ACHN (cell line): ENCODE data around the gene ACSS1.
A peak's percentile ranks its signal among the peaks of the same experiment; 100 is the strongest.

Experiments
- DNase-seq: peaks from one replicate; pipeline ENCODE4 v3.0.0-alpha.2; 2015
- in situ Hi-C: cut with HindIII; loops from 2 replicates; pipeline ENCODE4 v1.10.0; 2017; ENCODE audit warnings: low sequenced_read_pairs, low pct_ligation_motif_present, low pct_unique_long_range_greater_than_20kb

The ACSS1 gene

DNA sequence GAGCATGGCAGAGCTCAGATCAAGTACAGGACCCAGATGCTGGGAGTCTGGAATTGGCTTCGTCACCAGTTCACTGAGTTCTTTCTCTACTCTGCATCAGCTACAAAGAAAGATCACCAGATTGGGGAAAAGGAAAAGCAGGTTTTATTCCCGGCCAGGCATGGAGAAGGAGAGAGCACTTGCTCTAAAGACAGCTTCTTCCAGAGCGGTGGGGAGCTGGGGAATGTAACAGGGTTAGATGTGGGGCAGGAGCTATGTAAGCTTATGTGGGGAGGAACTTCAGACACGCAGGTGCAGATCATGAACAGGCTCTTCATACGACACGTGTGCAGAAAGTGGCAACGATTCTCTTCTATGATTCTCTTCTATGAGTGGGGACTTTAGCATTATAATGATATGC is 4.9 kb upstream of the ACSS1 start:
- DNase-seq = no peak
- in situ Hi-C loops = no loop called here

DNA sequence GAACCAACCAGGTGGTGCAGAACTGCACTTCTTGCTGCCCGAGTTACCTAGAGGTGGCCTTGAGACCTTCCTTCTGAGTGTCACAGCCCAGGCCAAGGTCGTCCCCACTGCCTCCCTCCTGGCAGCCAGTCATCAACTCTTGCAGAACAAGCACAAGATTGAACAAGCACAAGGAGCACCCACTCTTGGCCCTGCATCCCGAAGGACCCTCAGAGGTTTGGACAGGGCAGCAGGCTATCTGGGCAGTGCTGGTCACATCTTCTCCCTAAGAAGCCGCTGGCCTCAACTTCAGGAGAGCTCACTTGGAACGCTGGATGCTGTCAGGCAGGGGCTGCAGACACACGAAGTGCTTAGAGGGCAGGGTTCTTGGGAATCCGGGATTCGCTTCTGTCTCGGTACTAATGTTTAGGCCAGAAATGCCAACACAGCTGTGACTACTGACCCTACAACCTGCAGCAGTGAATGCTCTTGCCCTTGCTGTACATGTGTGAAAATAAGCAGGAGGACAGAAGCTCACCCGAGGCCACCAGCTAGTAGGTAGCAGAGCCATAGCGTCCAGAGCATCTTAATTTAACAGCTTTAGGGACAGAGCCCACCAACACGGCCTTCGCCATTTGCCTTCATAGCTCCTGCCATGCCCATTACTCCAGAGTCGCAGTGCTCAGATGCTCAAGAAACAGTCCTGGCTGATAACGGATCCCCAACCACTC is 4.0 kb upstream of the ACSS1 start:
- in situ Hi-C loops = no loop called here
- no peak for DNase-seq

DNA sequence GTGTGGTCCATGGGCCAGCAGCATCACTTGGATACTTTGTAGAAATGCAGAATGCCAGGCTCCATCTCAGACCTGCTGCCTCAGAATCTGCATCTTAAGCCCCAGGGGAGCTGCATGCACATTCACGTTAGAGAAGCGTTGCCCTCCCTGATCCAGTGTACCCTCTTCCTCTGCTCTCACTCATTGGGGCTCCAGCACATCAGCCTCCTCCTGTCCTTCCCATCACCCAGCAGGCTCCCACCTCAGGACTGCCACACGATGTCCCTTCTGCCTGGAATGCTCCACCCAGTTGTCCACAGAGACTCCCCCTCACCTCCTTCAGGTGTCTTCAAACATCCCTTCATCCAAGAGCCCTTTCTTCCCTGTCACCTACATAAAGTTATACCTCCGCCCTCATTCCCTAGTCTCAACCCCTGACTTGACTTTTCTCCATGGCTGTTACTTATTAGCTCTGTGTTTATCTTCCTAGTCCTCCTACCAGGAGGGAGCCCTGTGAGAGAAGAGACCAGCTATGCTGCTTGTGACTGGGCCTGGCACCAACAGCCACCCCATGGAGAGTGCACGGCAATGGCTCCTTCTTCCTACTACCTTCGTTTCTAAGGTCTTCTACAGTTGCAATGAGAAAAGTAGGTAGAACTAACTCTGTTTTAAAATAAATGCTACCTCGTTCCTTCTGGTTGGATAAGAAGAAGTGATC is 3.3 kb upstream of the ACSS1 start:
- DNase-seq = no peak
- in situ Hi-C loops = no loop called here

- in situ Hi-C loops = no loop called here
- DNase-seq = no peak
These were observed 2.0 kb upstream of the ACSS1 start for GRCh38 chr20:25059866-25060465.

GRCh38 chr20:25058847-25059810 is 1.2 kb upstream of the ACSS1 start:
- no peak for DNase-seq

GRCh38 chr20:25057234-25058050 is 497 bp downstream of the ACSS1 start:
- peak; percentile 28 for DNase-seq
- in situ Hi-C loops = no loop called here

More at GRCh38 chr20:25058847-25059810, 1.2 kb upstream of the ACSS1 start:
- in situ Hi-C loops = no loop called here

DNA sequence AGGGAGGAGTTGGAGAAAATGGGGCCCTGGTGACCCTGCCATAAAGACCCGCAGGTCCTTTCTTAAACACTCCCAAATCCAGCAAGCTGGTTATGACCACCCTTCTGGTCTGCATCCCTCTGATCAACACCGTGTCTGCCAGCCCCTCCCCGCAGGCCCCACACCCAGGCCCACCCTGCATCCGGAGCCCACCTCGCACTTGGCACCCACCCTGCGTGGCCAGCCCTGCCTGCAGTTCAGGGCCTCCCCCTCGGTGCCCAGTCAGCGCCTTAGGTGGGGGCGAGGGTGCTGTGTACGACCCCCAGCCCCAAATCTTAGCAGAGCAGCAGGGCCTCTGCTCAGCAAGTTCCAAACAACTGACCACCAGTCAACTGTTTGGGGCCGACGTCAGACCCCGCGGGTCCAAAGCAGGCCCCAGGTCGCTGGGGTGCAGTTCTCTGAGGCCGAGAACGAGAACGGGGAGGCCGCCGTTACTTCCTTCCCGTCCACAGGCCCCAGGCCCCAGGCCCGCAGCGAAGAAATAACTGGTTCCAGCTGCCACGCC is 1.2 kb downstream of the ACSS1 start:
- in situ Hi-C loops = no loop called here
- DNase-seq = no peak

DNA sequence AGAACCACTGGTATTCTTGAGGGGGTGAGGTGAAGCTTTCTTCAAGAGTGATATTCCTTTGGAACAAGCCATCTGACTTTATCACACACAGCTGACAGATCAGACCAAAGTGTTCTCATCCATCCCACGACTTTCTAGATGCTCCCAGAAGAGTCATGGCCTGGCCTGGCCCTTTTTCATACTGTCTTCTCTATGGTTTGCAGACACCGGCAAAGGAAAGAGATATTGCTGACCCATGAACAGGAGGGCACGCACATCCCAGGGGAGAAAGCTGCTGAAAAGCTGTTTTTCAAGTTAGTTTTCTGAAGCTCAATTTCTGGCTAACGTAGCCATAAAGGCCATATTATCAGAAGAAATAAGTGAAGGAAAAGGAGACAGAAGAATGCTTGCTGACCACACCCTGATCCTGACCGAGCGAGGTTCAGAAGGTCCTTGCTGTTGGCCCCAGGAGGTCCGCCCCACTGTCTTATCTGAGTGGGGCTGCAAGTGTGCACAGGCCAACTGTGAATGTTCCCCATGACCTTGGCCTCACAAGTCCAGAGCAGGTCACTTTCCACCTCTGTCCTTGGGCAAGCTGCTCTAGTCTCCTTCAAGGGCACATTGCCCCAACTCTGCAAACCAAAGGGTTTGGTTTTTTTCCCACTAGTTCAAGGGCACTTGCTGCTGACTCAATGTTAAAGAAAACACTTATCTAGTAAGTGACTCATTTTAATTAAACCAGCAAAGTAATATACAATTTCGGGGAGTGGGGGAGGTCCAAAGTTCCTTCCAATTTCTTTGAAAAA is 2.0 kb downstream of the ACSS1 start:
- in situ Hi-C loops = no loop called here
- no peak for DNase-seq

DNA sequence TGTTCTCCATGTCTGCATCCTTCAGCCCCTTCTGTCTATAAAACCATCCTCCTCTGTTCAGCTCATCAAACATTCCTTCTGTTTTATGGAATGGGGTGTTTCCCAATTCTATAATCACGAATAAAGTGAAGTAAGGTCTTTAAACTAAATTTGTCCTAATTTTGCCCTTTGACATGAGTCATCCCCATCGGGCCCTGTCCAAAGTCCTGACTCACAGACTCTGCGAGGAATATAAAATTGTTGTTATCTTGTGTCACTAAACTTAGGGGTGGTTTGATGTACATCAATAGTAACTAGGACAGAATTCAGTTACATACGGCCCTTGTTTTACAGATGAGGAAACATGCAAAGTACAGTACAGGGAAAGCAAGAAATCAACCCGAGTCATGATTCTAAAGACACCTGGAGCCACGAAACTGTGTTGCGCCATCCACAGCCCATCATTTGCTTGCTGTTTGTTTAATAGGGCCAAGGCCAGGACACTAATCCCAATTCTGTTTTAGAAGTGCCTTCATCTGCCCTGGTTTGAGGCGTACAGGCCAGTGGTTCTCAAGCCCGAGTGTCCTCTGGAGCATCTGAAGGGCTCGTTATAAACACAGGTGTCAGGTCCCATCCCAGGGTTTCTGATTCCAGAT is 2.8 kb downstream of the ACSS1 start:
- peak; percentile 11 for DNase-seq
- in situ Hi-C loops = no loop called here

DNA sequence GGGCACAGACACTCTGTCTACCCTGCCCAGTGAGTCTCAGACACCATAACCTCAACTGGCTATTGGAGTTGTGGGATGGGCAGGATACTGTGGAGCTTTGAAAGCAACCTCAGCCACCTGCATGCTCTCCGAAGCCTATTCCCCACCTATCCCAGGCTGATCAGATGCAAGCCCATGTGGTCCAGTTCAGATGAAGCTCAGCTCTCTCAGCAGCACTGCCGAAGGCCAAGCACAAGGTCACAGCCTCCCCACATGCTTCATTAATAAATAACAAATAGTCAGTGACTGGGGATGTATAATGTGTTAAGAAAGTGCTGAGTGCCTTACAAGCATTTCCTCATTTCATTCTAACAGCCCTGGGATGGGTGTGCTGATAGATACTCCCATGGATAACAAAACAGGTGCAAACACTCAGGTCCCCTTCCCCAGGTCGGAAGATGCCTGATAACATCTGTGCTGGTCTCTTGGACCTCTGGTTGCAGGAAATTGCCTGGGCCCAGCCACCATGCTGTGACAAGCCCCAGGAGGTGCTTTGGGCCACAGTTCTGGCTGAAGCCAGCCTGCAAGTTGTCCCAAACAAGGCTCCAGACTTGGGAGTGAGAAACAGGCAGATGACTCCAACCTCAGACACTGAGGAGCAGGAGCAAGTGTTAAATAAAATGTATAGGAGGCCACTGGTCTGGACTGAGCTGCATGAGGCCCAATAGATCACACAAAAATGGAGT is 3.7 kb downstream of the ACSS1 start:
- peak; percentile 23 for DNase-seq
- in situ Hi-C loops = no loop called here

GRCh38 chr20:25053255-25054031 is 4.5 kb downstream of the ACSS1 start:
- DNase-seq = no peak
- in situ Hi-C loops = no loop called here

DNA sequence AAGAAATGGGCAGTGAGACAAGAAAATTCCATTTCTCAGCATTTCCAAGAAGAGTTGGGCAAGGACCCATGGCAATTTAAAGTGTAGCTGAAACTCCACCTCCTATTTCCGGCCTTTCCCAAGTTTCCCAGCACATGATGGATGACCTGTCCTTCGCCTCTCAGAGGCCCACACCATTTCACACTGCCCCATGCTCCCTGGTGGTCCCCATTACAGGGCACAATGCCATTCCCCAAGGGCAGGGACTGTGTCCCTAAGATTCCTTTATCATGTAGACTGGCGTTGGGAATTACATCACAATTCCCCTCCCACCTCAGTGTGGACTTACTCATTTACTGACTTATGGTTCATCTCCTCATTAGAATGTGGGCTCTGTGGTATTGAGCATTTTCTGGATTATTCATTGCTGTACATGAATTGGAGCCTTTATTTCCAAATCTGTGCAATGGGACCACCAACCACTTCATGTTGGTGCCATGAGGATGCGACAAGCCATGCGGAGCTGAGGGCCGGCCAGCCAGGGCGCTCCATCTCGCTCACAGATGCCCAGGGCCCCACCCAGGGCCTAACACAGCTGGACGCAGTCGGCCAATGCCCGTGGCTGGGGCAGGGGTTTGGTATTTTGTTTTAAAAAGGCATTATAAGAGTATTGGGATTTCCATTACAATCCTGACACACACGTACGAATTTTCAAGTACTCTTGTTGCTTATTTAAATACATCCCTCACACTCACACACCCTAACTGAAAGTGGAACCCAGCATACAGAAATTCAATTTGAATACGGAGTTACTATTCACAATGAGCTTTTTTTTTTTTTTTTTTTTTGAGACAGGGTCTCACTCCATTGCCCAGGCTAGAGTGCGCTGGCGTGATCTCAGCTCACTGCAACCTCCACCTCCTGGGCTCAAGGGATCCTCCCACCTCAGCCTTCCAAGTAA is 5.4 kb downstream of the ACSS1 start:
- no peak for DNase-seq
- in situ Hi-C loops = no loop called here

DNA sequence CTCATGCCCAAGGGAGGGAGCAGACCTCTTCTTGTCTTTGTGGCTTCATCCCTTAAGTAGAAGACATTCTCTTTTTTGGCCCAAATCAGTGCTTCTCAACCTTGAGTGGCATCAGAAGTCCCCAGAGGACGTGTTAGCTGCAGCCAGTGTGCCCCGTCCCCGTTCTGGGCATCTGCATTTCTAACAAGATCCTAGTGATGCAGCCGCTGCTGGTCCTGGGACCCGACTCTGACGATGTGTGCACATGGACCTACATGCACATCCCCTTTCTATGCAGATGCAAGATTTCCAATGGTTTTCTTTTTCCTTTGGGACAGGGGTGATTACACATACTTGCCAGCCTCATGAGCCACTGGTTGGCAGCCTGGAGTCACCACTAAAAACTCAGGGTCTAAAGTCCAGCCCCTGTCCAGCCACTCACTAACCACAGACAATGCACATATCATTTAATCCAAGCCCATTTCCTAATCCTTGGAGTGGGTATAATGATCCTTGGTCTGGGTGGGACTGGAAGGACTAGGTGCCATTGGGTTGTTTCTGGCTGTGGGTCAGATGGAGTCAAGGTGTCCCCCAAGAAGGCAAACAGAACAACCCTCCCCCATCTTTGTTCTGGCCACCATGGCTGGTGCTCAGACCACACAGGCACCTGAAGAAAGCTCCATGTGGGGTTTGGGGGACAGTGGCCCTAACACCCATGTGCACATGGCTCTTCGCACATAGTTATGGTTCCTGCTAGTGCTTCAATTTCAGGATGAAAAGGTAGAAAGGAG is 6.4 kb downstream of the ACSS1 start:
- DNase-seq = no peak
- in situ Hi-C loops = no loop called here
